GM12875 (cell line): ENCODE data around the gene TLCD3B.

Source experiments
- H3K4me3 ChIP-seq: one replicate; pipeline ENCODE4 v1.5.1; 2011; ENCODE audit warnings: low read depth, low read length, control low read depth
- CTCF ChIP-seq: IDR thresholded peaks from 2 replicates; pipeline ENCODE4 v1.5.1; 2011; ENCODE audit warnings: low read depth, mild to moderate bottlenecking, control low read depth, inconsistent platforms, low read length, moderate library complexity, borderline replicate concordance; ENCODE audit not compliant: insufficient read depth

TLCD3B gene

GRCh38 chr16:30031477-30031918 lies 427 bp upstream of the TLCD3B start:
- no peak overlapping the region for H3K4me3 ChIP-seq
- no peak for TF ChIP-seq CTCF

GRCh38 chr16:30030011-30030685 lies 923 bp downstream of the TLCD3B start:
- H3K4me3 ChIP-seq: no peak overlapping the region
- no peak for TF ChIP-seq CTCF

- TF ChIP-seq CTCF: no peak
- no peak overlapping the region for H3K4me3 ChIP-seq
Measured at GRCh38 chr16:30028438-30029076, 2.5 kb downstream of the TLCD3B start.

- H3K4me3 ChIP-seq: no peak overlapping the region
- TF ChIP-seq CTCF: no peak
Measured at GRCh38 chr16:30027588-30028437, 3.3 kb downstream of the TLCD3B start.

- no peak overlapping the region for H3K4me3 ChIP-seq
Measured at GRCh38 chr16:30026449-30026848, 4.6 kb downstream of the TLCD3B start.

GRCh38 chr16:30025574-30025973 lies 5.5 kb downstream of the TLCD3B start:
- H3K4me3 ChIP-seq: no peak overlapping the region
- no peak for TF ChIP-seq CTCF

More at GRCh38 chr16:30026449-30026848, 4.6 kb downstream of the TLCD3B start:
- TF ChIP-seq CTCF: no peak
